B cell (primary cell): ENCODE measurements around the gene UMODL1. TPM values are rescaled to one million over a fixed set of nuclear protein-coding genes. Genes with fewer than 3 reads are reported as not detected.

Experiments used
- ATAC-seq: fragments of 200-7000 bp; cut with Tn5 transposase; one replicate; pipeline ENCODE4 v1.10.0; 2021; ENCODE audit warnings: low read depth, mild to moderate bottlenecking, moderate number of reproducible peaks, moderate library complexity
- CTCF ChIA-PET: fragments of 350-600 bp; sonication (Branson Sonifier 250); formaldehyde crosslinking; loops from one replicate; lab custom pipeline; 2021; ENCODE audit warnings: antibody characterized with exemption, inconsistent platforms; lab: Charles Lee
- POLR2A ChIA-PET: fragments of 350-600 bp; sonication (Branson Sonifier 250); formaldehyde crosslinking; loops from one replicate; lab custom pipeline; 2021; ENCODE audit warnings: antibody characterized with exemption; lab: Charles Lee
- DNase-seq: peaks from one replicate; pipeline ENCODE4 v3.0.0; 2013
- H2AFZ ChIP-seq: 2 replicates; pipeline ENCODE4 v1.6.1; 2012; ENCODE audit warnings: mild to moderate bottlenecking, low read depth, low read length; ENCODE audit not compliant: insufficient read depth, poor library complexity, severe bottlenecking
- H3K27ac ChIP-seq, 2 donors: 1 replicate in 1 of 2; 2 replicates in 1 of 2; pipeline ENCODE4 v1.5.1; 2012 to 2013; ENCODE audit warnings: low read length in 2 of 2, mild to moderate bottlenecking in 2 of 2, moderate library complexity in 1 of 2
- H3K27me3 ChIP-seq, 4 experiments: fragments of 200-600 bp in 1 of 4; sonication (generic) in 1 of 4; replicated peaks in 1 of 4; 1 replicate in 2 of 4; 2 replicates in 2 of 4; pipeline versions ENCODE4 v1.6.1 to v1.7.0; 2013 to 2016; ENCODE audit warnings: low read length in 3 of 4, mild to moderate bottlenecking in 2 of 4, mixed read lengths in 1 of 4, moderate library complexity in 1 of 4; ENCODE audit not compliant: insufficient read depth in 4 of 4, control insufficient read depth in 3 of 4; ENCODE audit errors: control extremely low read depth in 1 of 4
- H3K36me3 ChIP-seq, 2 experiments: replicated peaks in 1 of 2; 1 replicate in 1 of 2; 2 replicates in 1 of 2; pipeline versions ENCODE4 v1.6.1 to v1.7.1; 2013; ENCODE audit warnings: low read length in 1 of 2; ENCODE audit not compliant: insufficient read depth in 2 of 2, control insufficient read depth in 1 of 2; ENCODE audit errors: control extremely low read depth in 1 of 2, extremely low read depth in 1 of 2
- H3K4me1 ChIP-seq, 2 donors: fragments of 200-600 bp in 1 of 2; sonication (generic) in 1 of 2; 1 replicate in 1 of 2; 2 replicates in 1 of 2; pipeline versions ENCODE4 v1.5.1 to v1.6.1; 2013 to 2017; ENCODE audit warnings: low read length in 2 of 2; ENCODE audit not compliant: control insufficient read depth in 2 of 2, insufficient read depth in 2 of 2
- H3K4me2 ChIP-seq: replicated peaks from 2 replicates; pipeline ENCODE3; 2012; ENCODE audit warnings: mild to moderate bottlenecking, low read depth, low read length; ENCODE audit not compliant: poor library complexity, severe bottlenecking
- H3K4me3 ChIP-seq, 5 experiments: fragments of 200-600 bp in 1 of 5; sonication (generic) in 1 of 5; 1 replicate in 3 of 5; 2 replicates in 2 of 5; pipeline versions ENCODE4 v1.5.1 to v1.7.0; 2011 to 2016; ENCODE audit warnings: low read length in 4 of 5, mild to moderate bottlenecking in 4 of 5, low read depth in 2 of 5, control low read depth in 1 of 5, moderate library complexity in 1 of 5; ENCODE audit not compliant: insufficient read depth in 1 of 5; ENCODE audit errors: control extremely low read depth in 1 of 5, extremely low read depth in 1 of 5
- H3K79me2 ChIP-seq: fragments of 200-600 bp; sonication (generic); one replicate; pipeline ENCODE4 v1.6.0; 2016; ENCODE audit warnings: low read length; ENCODE audit not compliant: control insufficient read depth, insufficient read depth
- H3K9ac ChIP-seq: fragments of 200-600 bp; sonication (generic); 2 replicates; pipeline ENCODE4 v1.6.1; 2017; ENCODE audit warnings: mild to moderate bottlenecking, low read length, moderate library complexity
- H3K9me3 ChIP-seq, 3 donors: one replicate each; pipeline versions ENCODE4 v1.6.1 to v1.7.1; 2013; ENCODE audit warnings: low read length in 2 of 3; ENCODE audit not compliant: control insufficient read depth in 2 of 3, insufficient read depth in 1 of 3; ENCODE audit errors: control extremely low read depth in 1 of 3
- H4K20me1 ChIP-seq: 2 replicates; pipeline ENCODE4 v1.6.0; 2012; ENCODE audit warnings: mild to moderate bottlenecking, low read length; ENCODE audit not compliant: insufficient read depth, control insufficient read depth, poor library complexity, severe bottlenecking
- H3K27ac Mint-ChIP-seq: one replicate; pipeline ENCODE4 v1.8.0; 2021; ENCODE audit warnings: mixed read lengths
- H3K27me3 Mint-ChIP-seq: one replicate; pipeline ENCODE4 v1.8.0; 2021; ENCODE audit warnings: mixed read lengths
- H3K4me1 Mint-ChIP-seq: one replicate; pipeline ENCODE4 v1.8.0; 2021; ENCODE audit warnings: mixed read lengths
- H3K4me3 Mint-ChIP-seq: one replicate; pipeline ENCODE4 v1.8.0; 2021; ENCODE audit warnings: mixed read lengths
- H3K9me3 Mint-ChIP-seq: one replicate; pipeline ENCODE4 v1.8.0; 2022; ENCODE audit warnings: mixed read lengths; ENCODE audit not compliant: insufficient read depth
- EZH2 ChIP-seq: IDR thresholded peaks from 2 replicates; pipeline ENCODE4 v1.6.1; 2012; ENCODE audit warnings: borderline replicate concordance, low read depth, mild to moderate bottlenecking, moderate library complexity, low read length; ENCODE audit not compliant: insufficient read depth, poor library complexity, severe bottlenecking
- whole genome bisulfite sequencing: methylation state at CpG from one replicate; pipeline ENCODE4 v1.1.5; 2013; ENCODE audit warnings: missing lambda C conversion rate; ENCODE audit not compliant: insufficient coverage; 5-methylcytosine and 5-hydroxymethylcytosine counted together
- intact Hi-C: fragments of 100-400 bp; cut with micrococcal nuclease; formaldehyde crosslinking; loops from one replicate; pipeline ENCODE4 v1.10.0; 2022
- polyA plus RNA-seq: library from polyadenylated mRNA; depleted of rRNA; stranded (reverse); fragments of >200 nt; gene quantifications from 2 replicates; pipeline ENCODE4 v1.2.3, GENCODE V29; 2012
- total RNA-seq, 2 donors: library from RNA; stranded (reverse); fragments of 120-200 nt in 1 of 2; gene quantifications; 1 replicate in 1 of 2; 2 replicates in 1 of 2; pipeline versions ENCODE4 v1.2.3 to v1.2.4, GENCODE V29; 2013 to 2022
- TF ChIP-seq, protein P1 (sequence below): fragments of 200-600 bp; IDR thresholded peaks from one replicate; pipeline ENCODE4 v1.8.0; 2022; ENCODE audit warnings: antibody characterized with exemption, mild to moderate bottlenecking

The UMODL1 gene
- total and polyA plus RNA-seq, 2 donors (not counting 1 experiment from before 2014, with no cell fraction given) = 0.10 to 0.49 TPM

GRCh38 chr21:42040411-42041180 lies 30.5 kb upstream of the UMODL1 start:
- peak overlapping the region; percentile 14 for H2AFZ ChIP-seq
- no peaks in the 10 kb centered on the region for H4K20me1 ChIP-seq
- no peaks in the 10 kb centered on the region for H3K36me3 ChIP-seq
- Mint-ChIP-seq H3K27ac (no peak overlapping the region), H3K4me1 (peaks cover 10% of the 10 kb centered on the region), H3K4me3 (no peak overlapping the region), H3K9me3 (no peaks in the 10 kb centered on the region), H3K27me3 (no peaks in the 10 kb centered on the region)
- H3K4me1 ChIP-seq = peaks cover 0 to 5% of the 10 kb centered on the region in 2 donors
- no peak overlapping the region for H3K4me3 ChIP-seq
- no peak overlapping the region for H3K4me2 ChIP-seq
- no peak for ATAC-seq
- DNase-seq = no peak
- no peak overlapping the region for H3K9ac ChIP-seq
- WGBS = 96% methylated on average over 16 of the region's 18 CpGs
- no peaks in the 10 kb centered on the region for H3K79me2 ChIP-seq
- no peaks in the 10 kb centered on the region for H3K27me3 ChIP-seq
- no peak for TF ChIP-seq EZH2
- POLR2A ChIA-PET = no interaction called here
- intact Hi-C loops = no loop called here
- CTCF ChIA-PET = no interaction called here
- H3K27ac ChIP-seq = no peak overlapping the region
- peaks cover 0 to 9% (median 0%) of the 10 kb centered on the region in 3 donors for H3K9me3 ChIP-seq

GRCh38 chr21:42041246-42041645 lies 29.9 kb upstream of the UMODL1 start:
- Histone ChIP-seq H3K9me3 (peaks cover 0 to 9% (median 0%) of the 10 kb centered on the region in 3 donors), H3K4me3 (no peak overlapping the region), H3K27me3 (no peaks in the 10 kb centered on the region), H3K27ac (no peak overlapping the region), H3K79me2 (no peaks in the 10 kb centered on the region), H4K20me1 (no peaks in the 10 kb centered on the region), H3K4me2 (no peak overlapping the region), H2AFZ (no peak overlapping the region), H3K4me1 (peaks cover 0 to 5% of the 10 kb centered on the region in 2 donors), H3K9ac (no peak overlapping the region), H3K36me3 (no peaks in the 10 kb centered on the region)
- Mint-ChIP-seq H3K4me1 (peaks cover 10% of the 10 kb centered on the region), H3K9me3 (no peaks in the 10 kb centered on the region), H3K27ac (no peak overlapping the region), H3K27me3 (no peaks in the 10 kb centered on the region), H3K4me3 (no peak overlapping the region)
- ATAC-seq (no peak), DNase-seq (no peak)
- WGBS = 96% methylated on average over 7 of the region's 7 CpGs
- no peak for TF ChIP-seq EZH2
- TF ChIP-seq, protein P1, sequence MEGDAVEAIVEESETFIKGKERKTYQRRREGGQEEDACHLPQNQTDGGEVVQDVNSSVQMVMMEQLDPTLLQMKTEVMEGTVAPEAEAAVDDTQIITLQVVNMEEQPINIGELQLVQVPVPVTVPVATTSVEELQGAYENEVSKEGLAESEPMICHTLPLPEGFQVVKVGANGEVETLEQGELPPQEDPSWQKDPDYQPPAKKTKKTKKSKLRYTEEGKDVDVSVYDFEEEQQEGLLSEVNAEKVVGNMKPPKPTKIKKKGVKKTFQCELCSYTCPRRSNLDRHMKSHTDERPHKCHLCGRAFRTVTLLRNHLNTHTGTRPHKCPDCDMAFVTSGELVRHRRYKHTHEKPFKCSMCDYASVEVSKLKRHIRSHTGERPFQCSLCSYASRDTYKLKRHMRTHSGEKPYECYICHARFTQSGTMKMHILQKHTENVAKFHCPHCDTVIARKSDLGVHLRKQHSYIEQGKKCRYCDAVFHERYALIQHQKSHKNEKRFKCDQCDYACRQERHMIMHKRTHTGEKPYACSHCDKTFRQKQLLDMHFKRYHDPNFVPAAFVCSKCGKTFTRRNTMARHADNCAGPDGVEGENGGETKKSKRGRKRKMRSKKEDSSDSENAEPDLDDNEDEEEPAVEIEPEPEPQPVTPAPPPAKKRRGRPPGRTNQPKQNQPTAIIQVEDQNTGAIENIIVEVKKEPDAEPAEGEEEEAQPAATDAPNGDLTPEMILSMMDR = no peak
- ChIA-PET POLR2A (no interaction called here), CTCF (no interaction called here)
- intact Hi-C loops = no loop called here
